Measurements from ENCODE around the gene ASB1.

- TF ChIP-seq, protein P1, sequence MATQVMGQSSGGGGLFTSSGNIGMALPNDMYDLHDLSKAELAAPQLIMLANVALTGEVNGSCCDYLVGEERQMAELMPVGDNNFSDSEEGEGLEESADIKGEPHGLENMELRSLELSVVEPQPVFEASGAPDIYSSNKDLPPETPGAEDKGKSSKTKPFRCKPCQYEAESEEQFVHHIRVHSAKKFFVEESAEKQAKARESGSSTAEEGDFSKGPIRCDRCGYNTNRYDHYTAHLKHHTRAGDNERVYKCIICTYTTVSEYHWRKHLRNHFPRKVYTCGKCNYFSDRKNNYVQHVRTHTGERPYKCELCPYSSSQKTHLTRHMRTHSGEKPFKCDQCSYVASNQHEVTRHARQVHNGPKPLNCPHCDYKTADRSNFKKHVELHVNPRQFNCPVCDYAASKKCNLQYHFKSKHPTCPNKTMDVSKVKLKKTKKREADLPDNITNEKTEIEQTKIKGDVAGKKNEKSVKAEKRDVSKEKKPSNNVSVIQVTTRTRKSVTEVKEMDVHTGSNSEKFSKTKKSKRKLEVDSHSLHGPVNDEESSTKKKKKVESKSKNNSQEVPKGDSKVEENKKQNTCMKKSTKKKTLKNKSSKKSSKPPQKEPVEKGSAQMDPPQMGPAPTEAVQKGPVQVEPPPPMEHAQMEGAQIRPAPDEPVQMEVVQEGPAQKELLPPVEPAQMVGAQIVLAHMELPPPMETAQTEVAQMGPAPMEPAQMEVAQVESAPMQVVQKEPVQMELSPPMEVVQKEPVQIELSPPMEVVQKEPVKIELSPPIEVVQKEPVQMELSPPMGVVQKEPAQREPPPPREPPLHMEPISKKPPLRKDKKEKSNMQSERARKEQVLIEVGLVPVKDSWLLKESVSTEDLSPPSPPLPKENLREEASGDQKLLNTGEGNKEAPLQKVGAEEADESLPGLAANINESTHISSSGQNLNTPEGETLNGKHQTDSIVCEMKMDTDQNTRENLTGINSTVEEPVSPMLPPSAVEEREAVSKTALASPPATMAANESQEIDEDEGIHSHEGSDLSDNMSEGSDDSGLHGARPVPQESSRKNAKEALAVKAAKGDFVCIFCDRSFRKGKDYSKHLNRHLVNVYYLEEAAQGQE (IDR thresholded peaks at IDR 0.05; ENCODE audit: insufficient read depth in 1 of 2, low read depth in 2 of 2, low read length in 2 of 2), result no peak
- no peak for TF ChIP-seq FOXP2 (optimal IDR thresholded peaks at IDR 0.05; ENCODE audit: borderline replicate concordance, extremely low read depth, extremely low read length, insufficient read depth)
- TF ChIP-seq TAF1 (IDR thresholded peaks at IDR 0.05; ENCODE audit: borderline replicate concordance, insufficient read depth, low read length), result no peak
- TF ChIP-seq POLR2AphosphoS5 (IDR thresholded peaks at IDR 0.05; ENCODE audit: low read depth, low read length), result no peak
- TF ChIP-seq SIN3A (IDR thresholded peaks at IDR 0.05; ENCODE audit: borderline replicate concordance, insufficient read depth, low read length), result no peak
Measured at GRCh38 chr2:238424313-238424700, 2.4 kb upstream of the ASB1 start.
